ENCODE results near the gene RGL4. TPM values are rescaled to one million over a fixed set of nuclear protein-coding genes. Genes with fewer than 3 reads are reported as not detected.

RGL4 gene
- total and polyA plus RNA-seq, 2 of the 13 experiments (the other 11 are each of a cell fraction or from before 2014, with no cell fraction given): not detected

DNA sequence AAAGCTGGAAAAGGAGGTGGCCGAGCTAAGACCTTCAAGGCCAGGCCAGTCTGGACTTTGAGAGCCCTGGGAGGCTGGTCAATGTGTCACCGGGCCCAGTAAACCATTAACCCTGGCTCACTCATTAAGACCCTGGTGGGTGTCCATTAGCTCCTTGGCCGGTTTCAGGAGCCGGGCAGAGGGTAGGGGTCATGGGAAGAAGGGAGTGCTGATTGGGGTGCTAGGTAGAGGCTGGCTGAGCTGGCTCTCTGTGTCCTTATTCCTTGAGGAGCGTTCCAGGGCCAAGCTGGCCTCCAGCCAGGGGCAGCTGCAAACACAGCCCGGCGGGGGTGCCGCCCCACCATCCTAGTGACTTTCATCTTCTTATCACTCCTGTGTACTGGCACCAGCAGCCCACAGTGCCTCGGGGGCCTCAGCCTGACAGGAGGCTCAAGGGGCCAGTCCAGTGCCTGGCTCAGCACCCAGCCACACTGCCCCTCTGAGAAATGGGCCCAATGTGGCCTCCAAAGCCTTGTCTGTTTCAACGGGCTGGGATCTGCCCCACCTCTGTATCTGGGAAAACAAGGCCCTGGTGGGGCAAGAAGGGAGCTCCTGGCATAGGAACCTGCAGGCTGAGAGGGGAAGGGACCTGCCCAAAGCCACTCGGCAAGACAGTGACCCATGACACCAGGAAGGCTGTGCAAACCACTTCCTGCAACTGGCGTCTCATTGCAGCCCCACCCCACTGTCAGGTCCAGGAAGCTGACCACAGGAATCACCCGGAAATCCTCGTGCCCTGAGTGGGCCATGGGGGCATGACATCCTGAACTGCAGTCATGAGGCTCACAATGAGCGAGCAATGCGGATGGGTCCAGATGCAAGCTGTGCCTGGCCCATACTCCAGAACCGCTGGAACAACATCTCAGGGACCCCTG, 15.1 kb upstream of the RGL4 start (continued):
- TF ChIP-seq, protein P1, sequence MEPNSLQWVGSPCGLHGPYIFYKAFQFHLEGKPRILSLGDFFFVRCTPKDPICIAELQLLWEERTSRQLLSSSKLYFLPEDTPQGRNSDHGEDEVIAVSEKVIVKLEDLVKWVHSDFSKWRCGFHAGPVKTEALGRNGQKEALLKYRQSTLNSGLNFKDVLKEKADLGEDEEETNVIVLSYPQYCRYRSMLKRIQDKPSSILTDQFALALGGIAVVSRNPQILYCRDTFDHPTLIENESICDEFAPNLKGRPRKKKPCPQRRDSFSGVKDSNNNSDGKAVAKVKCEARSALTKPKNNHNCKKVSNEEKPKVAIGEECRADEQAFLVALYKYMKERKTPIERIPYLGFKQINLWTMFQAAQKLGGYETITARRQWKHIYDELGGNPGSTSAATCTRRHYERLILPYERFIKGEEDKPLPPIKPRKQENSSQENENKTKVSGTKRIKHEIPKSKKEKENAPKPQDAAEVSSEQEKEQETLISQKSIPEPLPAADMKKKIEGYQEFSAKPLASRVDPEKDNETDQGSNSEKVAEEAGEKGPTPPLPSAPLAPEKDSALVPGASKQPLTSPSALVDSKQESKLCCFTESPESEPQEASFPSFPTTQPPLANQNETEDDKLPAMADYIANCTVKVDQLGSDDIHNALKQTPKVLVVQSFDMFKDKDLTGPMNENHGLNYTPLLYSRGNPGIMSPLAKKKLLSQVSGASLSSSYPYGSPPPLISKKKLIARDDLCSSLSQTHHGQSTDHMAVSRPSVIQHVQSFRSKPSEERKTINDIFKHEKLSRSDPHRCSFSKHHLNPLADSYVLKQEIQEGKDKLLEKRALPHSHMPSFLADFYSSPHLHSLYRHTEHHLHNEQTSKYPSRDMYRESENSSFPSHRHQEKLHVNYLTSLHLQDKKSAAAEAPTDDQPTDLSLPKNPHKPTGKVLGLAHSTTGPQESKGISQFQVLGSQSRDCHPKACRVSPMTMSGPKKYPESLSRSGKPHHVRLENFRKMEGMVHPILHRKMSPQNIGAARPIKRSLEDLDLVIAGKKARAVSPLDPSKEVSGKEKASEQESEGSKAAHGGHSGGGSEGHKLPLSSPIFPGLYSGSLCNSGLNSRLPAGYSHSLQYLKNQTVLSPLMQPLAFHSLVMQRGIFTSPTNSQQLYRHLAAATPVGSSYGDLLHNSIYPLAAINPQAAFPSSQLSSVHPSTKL (CRISPR knock-in tag; IDR thresholded peaks at IDR 0.05): peak; percentile 15; the same call in 1 of the 2 replicates
- TF ChIP-seq RFXANK (CRISPR knock-in tag; IDR thresholded peaks at IDR 0.05) (no peak), ZNF292 (CRISPR knock-in tag; IDR thresholded peaks at IDR 0.05; ENCODE audit: borderline replicate concordance, low read depth) (no peak; the same call in 1 of the 2 replicates), ZBTB25 (CRISPR knock-in tag; IDR thresholded peaks at IDR 0.05) (no peak), ZNF768 (CRISPR knock-in tag; IDR thresholded peaks at IDR 0.05) (peak; percentile 88), ZNF747 (CRISPR knock-in tag; IDR thresholded peaks at IDR 0.05; ENCODE audit: borderline replicate concordance) (0 out of 2 replicates have a peak, but pooled peaks have one; percentile 21), SMARCE1 (IDR thresholded peaks at IDR 0.05; ENCODE audit: borderline replicate concordance) (no peak), MEIS2 (CRISPR knock-in tag; IDR thresholded peaks at IDR 0.05) (peak; percentile 13; the same call in 1 of the 2 replicates), ADNP (CRISPR knock-in tag; IDR thresholded peaks at IDR 0.05) (peak; percentile 61; the same call in 1 of the 2 replicates), ZNF543 (CRISPR knock-in tag; IDR thresholded peaks at IDR 0.05) (no peak)
- TF ChIP-seq, protein P2, sequence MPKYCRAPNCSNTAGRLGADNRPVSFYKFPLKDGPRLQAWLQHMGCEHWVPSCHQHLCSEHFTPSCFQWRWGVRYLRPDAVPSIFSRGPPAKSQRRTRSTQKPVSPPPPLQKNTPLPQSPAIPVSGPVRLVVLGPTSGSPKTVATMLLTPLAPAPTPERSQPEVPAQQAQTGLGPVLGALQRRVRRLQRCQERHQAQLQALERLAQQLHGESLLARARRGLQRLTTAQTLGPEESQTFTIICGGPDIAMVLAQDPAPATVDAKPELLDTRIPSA (CRISPR knock-in tag; IDR thresholded peaks at IDR 0.05; ENCODE audit: borderline replicate concordance): no peak
- TF ChIP-seq, protein P3, sequence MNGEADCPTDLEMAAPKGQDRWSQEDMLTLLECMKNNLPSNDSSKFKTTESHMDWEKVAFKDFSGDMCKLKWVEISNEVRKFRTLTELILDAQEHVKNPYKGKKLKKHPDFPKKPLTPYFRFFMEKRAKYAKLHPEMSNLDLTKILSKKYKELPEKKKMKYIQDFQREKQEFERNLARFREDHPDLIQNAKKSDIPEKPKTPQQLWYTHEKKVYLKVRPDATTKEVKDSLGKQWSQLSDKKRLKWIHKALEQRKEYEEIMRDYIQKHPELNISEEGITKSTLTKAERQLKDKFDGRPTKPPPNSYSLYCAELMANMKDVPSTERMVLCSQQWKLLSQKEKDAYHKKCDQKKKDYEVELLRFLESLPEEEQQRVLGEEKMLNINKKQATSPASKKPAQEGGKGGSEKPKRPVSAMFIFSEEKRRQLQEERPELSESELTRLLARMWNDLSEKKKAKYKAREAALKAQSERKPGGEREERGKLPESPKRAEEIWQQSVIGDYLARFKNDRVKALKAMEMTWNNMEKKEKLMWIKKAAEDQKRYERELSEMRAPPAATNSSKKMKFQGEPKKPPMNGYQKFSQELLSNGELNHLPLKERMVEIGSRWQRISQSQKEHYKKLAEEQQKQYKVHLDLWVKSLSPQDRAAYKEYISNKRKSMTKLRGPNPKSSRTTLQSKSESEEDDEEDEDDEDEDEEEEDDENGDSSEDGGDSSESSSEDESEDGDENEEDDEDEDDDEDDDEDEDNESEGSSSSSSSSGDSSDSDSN (CRISPR knock-in tag; IDR thresholded peaks at IDR 0.05): peak; percentile 18; the same call in 1 of the 2 replicates
- TF ChIP-seq, protein P4, sequence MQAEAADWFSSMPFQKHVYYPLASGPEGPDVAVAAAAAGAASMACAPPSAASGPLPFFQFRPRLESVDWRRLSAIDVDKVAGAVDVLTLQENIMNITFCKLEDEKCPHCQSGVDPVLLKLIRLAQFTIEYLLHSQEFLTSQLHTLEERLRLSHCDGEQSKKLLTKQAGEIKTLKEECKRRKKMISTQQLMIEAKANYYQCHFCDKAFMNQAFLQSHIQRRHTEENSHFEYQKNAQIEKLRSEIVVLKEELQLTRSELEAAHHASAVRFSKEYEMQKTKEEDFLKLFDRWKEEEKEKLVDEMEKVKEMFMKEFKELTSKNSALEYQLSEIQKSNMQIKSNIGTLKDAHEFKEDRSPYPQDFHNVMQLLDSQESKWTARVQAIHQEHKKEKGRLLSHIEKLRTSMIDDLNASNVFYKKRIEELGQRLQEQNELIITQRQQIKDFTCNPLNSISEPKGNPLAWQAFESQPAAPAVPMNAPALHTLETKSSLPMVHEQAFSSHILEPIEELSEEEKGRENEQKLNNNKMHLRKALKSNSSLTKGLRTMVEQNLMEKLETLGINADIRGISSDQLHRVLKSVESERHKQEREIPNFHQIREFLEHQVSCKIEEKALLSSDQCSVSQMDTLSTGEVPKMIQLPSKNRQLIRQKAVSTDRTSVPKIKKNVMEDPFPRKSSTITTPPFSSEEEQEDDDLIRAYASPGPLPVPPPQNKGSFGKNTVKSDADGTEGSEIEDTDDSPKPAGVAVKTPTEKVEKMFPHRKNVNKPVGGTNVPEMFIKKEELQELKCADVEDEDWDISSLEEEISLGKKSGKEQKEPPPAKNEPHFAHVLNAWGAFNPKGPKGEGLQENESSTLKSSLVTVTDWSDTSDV (CRISPR knock-in tag; IDR thresholded peaks at IDR 0.05): no peak
- TF ChIP-seq, protein P5, sequence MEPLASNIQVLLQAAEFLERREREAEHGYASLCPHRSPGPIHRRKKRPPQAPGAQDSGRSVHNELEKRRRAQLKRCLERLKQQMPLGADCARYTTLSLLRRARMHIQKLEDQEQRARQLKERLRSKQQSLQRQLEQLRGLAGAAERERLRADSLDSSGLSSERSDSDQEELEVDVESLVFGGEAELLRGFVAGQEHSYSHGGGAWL (CRISPR knock-in tag; IDR thresholded peaks at IDR 0.05): peak; percentile 43; the same call in 1 of the 2 replicates
